Right lobe of liver (tissue), 6 donors: ENCODE results near the gene CCDC183. TPM values are rescaled to one million over a fixed set of nuclear protein-coding genes. Genes with fewer than 3 reads are reported as not detected.

Experiments
- ATAC-seq, 4 donors: fragments of 200-7000 bp; cut with Tn5 transposase; one replicate each; pipeline ENCODE4 v1.9.1; 2020; ENCODE audit warnings: mild to moderate bottlenecking in 4 of 4, moderate library complexity in 4 of 4
- DNase-seq, 3 donors: peaks; one replicate each; pipeline ENCODE4 v3.0.0-alpha.2; 2020
- H3K27ac ChIP-seq, 3 donors: fragments of 200-600 bp; one replicate each; pipeline ENCODE4 v1.8.0; 2022
- H3K27me3 ChIP-seq, 2 donors: fragments of 200-600 bp; one replicate each; pipeline ENCODE4 v1.8.0; 2022
- H3K36me3 ChIP-seq, 4 donors: fragments of 200-600 bp; sonication (generic) in 1 of 4; one replicate each; pipeline versions ENCODE4 v1.5.1 to v1.8.0; 2017 to 2022; ENCODE audit warnings: control low read depth in 1 of 4
- H3K4me1 ChIP-seq, 4 donors: fragments of 200-600 bp; sonication (generic) in 1 of 4; one replicate each; pipeline versions ENCODE4 v1.5.1 to v1.8.0; 2017 to 2022; ENCODE audit warnings: control low read depth in 1 of 4
- H3K4me3 ChIP-seq, 3 donors: fragments of 200-600 bp; one replicate each; pipeline ENCODE4 v1.8.0; 2022
- H3K9me3 ChIP-seq, 4 donors: fragments of 200-600 bp; sonication (generic) in 1 of 4; one replicate each; pipeline versions ENCODE4 v1.5.1 to v1.8.0; 2017 to 2022; ENCODE audit warnings: control low read depth in 1 of 4
- POLR2A ChIP-seq: fragments of 450-650 bp; IDR thresholded peaks from one replicate; pipeline ENCODE4 v1.6.1; 2017; ENCODE audit warnings: antibody characterized with exemption, mild to moderate bottlenecking
- WGBS: methylation state at CpG from one replicate; pipeline ENCODE4 v1.1.6; 2018; ENCODE audit warnings: low coverage, low lambda C conversion rate; ENCODE audit not compliant: insufficient coverage; ENCODE audit errors: missing lambda C conversion rate; 5-methylcytosine and 5-hydroxymethylcytosine counted together
- intact Hi-C, 2 donors: fragments of 100-400 bp; cut with DNase I; formaldehyde crosslinking; loops; one replicate each; pipeline versions ENCODE4 v1.11.2 to v1.14.1; 2022
- total RNA-seq, 6 experiments: library from RNA; depleted of rRNA in 2 of 6; stranded (reverse); fragments of >200 nt in 2 of 6; fragmentation: NEBNext Ultra II Directional in 3 of 6; extraction: Animal tissue kit (Norgen Biotek cat#: 25700) in 3 of 6; gene quantifications; one replicate each; pipeline versions ENCODE4 v1.1.0 to v1.2.4, GENCODE V29; 2016 to 2023
- TF ChIP-seq, protein P1 (sequence below), 4 donors: fragments of 200-600 bp in 3 of 4; fragments of 450-650 bp in 1 of 4; IDR thresholded peaks; one replicate each; pipeline versions ENCODE4 v1.5.1 to v1.8.0; 2016 to 2022; ENCODE audit warnings: antibody characterized with exemption in 4 of 4, mild to moderate bottlenecking in 2 of 4
- donor health status: DM: no; HTN: yes; CAD: no.
- donor health status: DM: no; HTN: no; CAD: no.
- donor health status: DM: no; HTN: no; CAD: no.
- donor health status: DM: no; HTN: yes; CAD: no.
- donor health status: DM: no; HTN: yes; CAD: no.

CCDC183 gene
- total RNA-seq, 6 experiments from 2014 or later, result 0.43 to 1.2 (median 0.74) TPM; not detected in 1

DNA sequence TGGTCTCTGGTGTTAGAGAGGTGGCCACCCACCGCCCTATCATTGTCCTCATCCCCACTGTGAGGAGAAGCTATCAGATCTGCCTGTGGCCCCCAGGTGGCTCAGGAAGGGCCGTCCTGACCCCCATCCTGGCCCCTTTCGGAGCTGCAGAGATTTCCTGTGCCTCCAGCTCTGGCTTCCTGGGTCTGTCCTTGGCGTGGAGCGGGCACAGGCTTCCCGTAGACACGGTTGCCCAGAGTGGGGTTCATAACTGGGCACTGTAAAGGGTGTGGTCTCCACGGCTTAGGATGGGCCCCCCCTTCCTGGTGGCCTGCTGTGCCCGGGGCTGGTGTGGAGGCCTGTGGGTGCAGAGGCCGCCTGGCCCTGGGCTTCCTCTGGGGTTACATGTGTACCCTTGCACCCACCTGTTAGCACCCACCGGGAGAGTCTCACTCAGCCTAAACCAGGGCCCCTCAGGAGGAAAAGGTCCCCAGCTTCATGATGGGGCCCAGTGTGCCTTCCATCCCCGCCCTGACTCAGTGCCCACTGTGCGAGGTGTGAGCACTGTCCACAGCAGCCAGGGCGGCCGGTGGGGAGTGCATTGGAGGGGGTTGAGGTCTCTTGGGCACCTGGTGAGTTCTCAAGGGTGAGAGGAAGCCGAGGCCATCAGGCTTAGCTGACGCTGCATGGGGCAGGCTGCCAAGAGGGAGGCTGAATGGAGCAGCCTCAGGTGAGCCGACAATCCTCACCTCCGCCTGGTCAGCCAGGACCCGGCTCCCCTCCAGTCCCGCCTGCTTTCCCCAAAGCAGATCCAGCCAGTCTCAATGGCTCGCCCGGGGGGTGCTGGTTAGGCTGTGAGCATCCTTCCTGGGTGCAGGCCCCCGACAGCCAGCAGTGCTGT lies 30.8 kb downstream of the CCDC183 start:
- ATAC-seq, result no peak
- no peaks in the 10 kb centered on the region for H3K9me3 ChIP-seq
- no peaks in the 10 kb centered on the region for H3K4me1 ChIP-seq
- no peak overlapping the region for H3K27ac ChIP-seq
- DNase-seq, result peak in 2 of 3 donors; percentile 47
- TF ChIP-seq, protein P1, sequence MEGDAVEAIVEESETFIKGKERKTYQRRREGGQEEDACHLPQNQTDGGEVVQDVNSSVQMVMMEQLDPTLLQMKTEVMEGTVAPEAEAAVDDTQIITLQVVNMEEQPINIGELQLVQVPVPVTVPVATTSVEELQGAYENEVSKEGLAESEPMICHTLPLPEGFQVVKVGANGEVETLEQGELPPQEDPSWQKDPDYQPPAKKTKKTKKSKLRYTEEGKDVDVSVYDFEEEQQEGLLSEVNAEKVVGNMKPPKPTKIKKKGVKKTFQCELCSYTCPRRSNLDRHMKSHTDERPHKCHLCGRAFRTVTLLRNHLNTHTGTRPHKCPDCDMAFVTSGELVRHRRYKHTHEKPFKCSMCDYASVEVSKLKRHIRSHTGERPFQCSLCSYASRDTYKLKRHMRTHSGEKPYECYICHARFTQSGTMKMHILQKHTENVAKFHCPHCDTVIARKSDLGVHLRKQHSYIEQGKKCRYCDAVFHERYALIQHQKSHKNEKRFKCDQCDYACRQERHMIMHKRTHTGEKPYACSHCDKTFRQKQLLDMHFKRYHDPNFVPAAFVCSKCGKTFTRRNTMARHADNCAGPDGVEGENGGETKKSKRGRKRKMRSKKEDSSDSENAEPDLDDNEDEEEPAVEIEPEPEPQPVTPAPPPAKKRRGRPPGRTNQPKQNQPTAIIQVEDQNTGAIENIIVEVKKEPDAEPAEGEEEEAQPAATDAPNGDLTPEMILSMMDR (IDR thresholded peaks at IDR 0.05), result no peak
- TF ChIP-seq POLR2A, result no peak
- WGBS, result no CpG with 5 or more reads among the region's 24 CpGs
- intact Hi-C loops, result no loop called here
- peaks cover 0 to 36% (median 2%) of the 10 kb centered on the region in 4 donors for H3K36me3 ChIP-seq
- H3K27me3 ChIP-seq, result no peaks in the 10 kb centered on the region
- no peak overlapping the region for H3K4me3 ChIP-seq

DNA sequence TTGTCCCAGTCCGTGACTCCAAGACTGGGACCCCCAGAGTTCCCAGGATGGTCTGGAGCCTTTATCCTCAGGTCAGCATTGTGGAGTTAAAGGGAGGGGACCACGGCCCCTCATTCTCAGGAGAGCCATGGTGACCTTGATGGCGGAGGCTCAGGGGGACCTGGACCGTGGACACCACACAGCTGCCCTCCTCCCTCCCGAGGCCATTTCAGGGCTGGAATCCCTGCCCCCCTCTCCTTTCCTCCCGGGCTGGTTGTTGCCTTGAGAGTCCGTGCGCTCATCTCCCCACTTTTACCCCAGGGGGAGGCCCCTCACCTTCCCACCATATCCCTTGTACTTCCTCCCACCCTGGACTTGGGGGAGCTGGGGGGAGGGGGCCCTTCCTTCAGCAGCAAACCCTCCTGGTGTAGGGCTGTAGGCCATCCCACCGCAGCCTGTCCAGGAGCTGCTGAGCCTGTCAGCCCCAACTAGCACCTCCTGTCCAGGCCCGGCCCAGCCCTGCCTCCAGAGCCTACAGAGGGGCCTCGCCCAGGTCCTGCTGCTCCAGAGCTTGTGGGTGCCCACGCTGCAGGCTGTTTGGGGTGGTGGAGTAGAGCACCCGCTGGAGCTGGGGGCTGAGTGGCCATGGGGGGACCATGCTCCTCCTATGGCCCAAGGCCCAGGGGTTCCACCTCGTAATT lies 31.8 kb downstream of the CCDC183 start:
- H3K27ac ChIP-seq, result no peak overlapping the region
- TF ChIP-seq, protein P1 (IDR thresholded peaks at IDR 0.05), result no peak
- TF ChIP-seq POLR2A, result no peak
- no CpG with 5 or more reads among the region's 14 CpGs for WGBS
- H3K36me3 ChIP-seq, result peaks cover 0 to 41% (median 4%) of the 10 kb centered on the region in 4 donors
- H3K27me3 ChIP-seq, result no peaks in the 10 kb centered on the region
- H3K9me3 ChIP-seq, result no peaks in the 10 kb centered on the region
- intact Hi-C loops, result no loop called here
- ATAC-seq (no peak), DNase-seq (peak in 2 of 3 donors; percentile 44 to 48)
- H3K4me1 ChIP-seq, result no peaks in the 10 kb centered on the region
- no peak overlapping the region for H3K4me3 ChIP-seq

DNA sequence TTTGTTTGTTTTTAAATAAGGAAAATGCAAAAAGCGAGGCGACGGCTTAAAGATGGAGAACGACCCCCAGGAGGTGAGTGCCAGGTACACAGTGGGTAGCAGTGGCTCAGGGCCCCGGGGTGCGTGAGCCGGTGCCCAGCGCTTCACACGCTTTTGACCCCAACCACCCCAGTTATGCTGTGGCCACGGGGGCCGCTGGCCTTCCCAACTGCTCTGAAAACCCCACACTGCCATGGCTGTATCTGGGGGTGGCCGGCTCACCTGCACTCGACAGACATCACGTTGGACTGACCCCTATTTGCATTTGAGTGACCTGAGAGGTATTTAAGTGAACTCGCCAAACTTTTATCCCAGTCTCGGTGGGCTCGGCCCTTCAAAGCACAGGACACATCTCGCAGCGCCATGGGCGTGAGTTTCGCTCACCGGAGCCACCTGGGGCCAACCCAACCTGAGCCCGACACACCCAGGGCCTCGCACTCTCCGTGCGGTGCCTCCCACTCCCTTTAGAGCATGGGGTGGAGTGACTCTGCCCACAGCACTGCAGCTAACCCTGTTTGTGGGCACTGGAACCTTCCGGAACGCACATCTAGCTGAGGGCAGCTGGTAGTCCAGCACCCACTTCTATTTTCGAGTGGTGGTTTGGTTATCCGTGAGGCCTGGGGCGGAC lies 32.5 kb downstream of the CCDC183 start:
- ATAC-seq (no peak), DNase-seq (peak in 1 of 3 donors; percentile 29)
- Histone ChIP-seq H3K27ac (no peak overlapping the region), H3K27me3 (no peaks in the 10 kb centered on the region), H3K4me1 (no peaks in the 10 kb centered on the region), H3K4me3 (no peak overlapping the region), H3K36me3 (peaks cover 0 to 39% (median 4%) of the 10 kb centered on the region in 4 donors), H3K9me3 (no peaks in the 10 kb centered on the region)
- TF ChIP-seq, protein P1 (IDR thresholded peaks at IDR 0.05), result no peak
- TF ChIP-seq POLR2A, result no peak
- WGBS, result 89% methylated on average over 8 of the region's 31 CpGs
- intact Hi-C loops, result no loop called here

DNA sequence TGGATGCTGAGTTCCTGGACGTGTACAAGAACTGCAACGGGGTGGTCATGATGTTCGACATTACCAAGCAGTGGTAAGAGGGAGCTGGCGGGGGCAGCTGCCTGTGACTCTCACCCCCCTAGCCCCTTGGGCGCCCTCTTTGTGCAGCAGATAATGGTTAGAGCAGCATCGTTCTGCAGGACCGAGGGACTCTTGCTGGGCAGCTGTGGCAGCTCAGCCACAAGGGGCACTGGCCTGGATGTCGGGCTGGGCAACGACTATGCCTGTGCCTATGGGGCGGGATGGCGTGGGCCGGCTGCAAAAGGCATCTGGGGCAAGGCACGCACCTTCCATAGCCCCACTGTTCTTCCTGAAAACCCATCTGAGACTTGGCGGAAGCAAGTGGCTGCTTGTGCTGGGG lies 33.3 kb downstream of the CCDC183 start:
- no peak overlapping the region for H3K27ac ChIP-seq
- WGBS, result no CpG with 5 or more reads among the region's 14 CpGs
- peaks cover 0 to 35% (median 4%) of the 10 kb centered on the region in 4 donors for H3K36me3 ChIP-seq

More for the DNA sequence above, 33.3 kb downstream of the CCDC183 start:
- no peaks in the 10 kb centered on the region for H3K27me3 ChIP-seq
- no peak overlapping the region for H3K4me3 ChIP-seq
- no peaks in the 10 kb centered on the region for H3K4me1 ChIP-seq
- intact Hi-C loops, result no loop called here
- TF ChIP-seq, protein P1 (IDR thresholded peaks at IDR 0.05), result no peak
- no peak for TF ChIP-seq POLR2A
- ATAC-seq (no peak), DNase-seq (peak in 1 of 3 donors; percentile 50)
- no peaks in the 10 kb centered on the region for H3K9me3 ChIP-seq
